HAP-1 (cell line): Measurements from ENCODE around the gene LRRTM3.

Experiments
- DNase-seq, 2 experiments: peaks; one replicate each; pipeline ENCODE4 v3.0.0-alpha.2; 2016 to 2020; ENCODE audit warnings: low spot score in 2 of 2
- H3K27me3 ChIP-seq: fragments of 250-450 bp; sonication (Bioruptor Pico); 2 replicates; pipeline ENCODE4 v1.5.1; 2020; ENCODE audit warnings: low read depth, mild to moderate bottlenecking, moderate library complexity
- H3K36me3 ChIP-seq: fragments of 250-450 bp; sonication (Bioruptor Pico); replicated peaks from 2 replicates; pipeline ENCODE4 v1.5.1; 2020; ENCODE audit warnings: mild to moderate bottlenecking
- H3K4me1 ChIP-seq: fragments of 250-450 bp; sonication (Bioruptor Pico); 2 replicates; pipeline ENCODE4 v1.5.1; 2020; ENCODE audit warnings: mild to moderate bottlenecking
- H3K4me3 ChIP-seq: fragments of 250-450 bp; sonication (Bioruptor Pico); 2 replicates; pipeline ENCODE4 v1.5.1; 2020; ENCODE audit warnings: mild to moderate bottlenecking, moderate library complexity
- H3K9me3 ChIP-seq: fragments of 250-450 bp; sonication (Bioruptor Pico); 2 replicates; pipeline ENCODE4 v1.5.1; 2020; ENCODE audit warnings: mild to moderate bottlenecking, moderate library complexity
- in situ Hi-C: fragments of 300-500 bp; cut with MboI; formaldehyde crosslinking; loops from 3 replicates; pipeline ENCODE4 v1.14.3; 2020; ENCODE audit warnings: low sequenced_read_pairs, inconsistent platforms, mixed read lengths

LRRTM3 gene

DNA sequence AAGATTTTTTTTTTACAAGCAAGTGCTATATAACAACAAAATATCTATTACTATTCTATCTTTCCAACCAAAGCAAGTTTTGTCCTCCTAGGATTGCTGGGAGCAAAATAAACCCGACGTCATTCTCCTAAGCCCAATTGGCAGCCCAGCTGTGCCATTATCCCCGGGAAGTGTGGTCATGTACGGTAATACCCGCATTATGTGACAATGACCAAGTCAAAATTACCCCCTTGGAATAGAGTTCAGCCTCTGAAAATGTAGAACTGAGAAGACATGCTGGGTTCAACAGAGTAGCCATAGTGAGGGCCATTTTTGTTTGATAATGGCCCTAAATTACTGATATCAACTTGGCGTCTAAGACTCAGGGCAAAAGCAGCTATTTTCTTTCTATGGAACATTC lies 215.5 kb downstream of the LRRTM3 start:
- no peaks in the 10 kb centered on the region for H3K4me1 ChIP-seq
- H3K36me3 ChIP-seq: no peaks in the 10 kb centered on the region
- DNase-seq: no peak
- no peaks in the 10 kb centered on the region for H3K27me3 ChIP-seq
- H3K4me3 ChIP-seq: no peak overlapping the region
- in situ Hi-C loops: no loop called here
- no peaks in the 10 kb centered on the region for H3K9me3 ChIP-seq

DNA sequence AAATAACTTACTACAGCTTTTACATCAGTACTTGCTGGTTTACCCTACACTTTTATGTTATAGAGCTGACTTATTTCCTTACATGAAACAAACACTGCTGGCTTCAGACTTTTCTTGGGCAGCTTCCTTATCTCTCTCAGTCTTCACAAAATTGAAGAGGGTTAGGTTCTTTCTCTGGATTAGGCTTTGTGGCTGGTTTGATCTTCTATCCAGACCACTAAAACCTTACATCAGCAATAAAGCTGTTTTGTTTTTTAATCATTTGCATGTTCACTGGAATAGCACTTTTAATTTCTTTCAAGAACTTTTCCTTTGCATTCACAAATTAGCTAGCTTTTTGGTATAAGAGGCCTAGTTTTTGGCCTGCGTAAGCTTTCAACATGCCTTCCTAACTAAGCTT lies 218.7 kb downstream of the LRRTM3 start:
- Histone ChIP-seq H3K4me3 (no peak overlapping the region), H3K4me1 (no peaks in the 10 kb centered on the region), H3K27me3 (no peaks in the 10 kb centered on the region), H3K36me3 (no peaks in the 10 kb centered on the region), H3K9me3 (no peaks in the 10 kb centered on the region)
- in situ Hi-C loops: no loop called here
- DNase-seq: no peak
